Caco-2 (cell line): Measurements from ENCODE around the gene SOBP. TPM values are rescaled to one million over a fixed set of nuclear protein-coding genes. Genes with fewer than 3 reads are reported as not detected.

Experiments
- BruUV-seq: library from RNA; stranded (reverse); fragments of 400-500 nt; replicated peaks from 2 replicates; lab custom pipeline; 2021; lab: Mats Ljungman, UMichigan
- CTCF ChIA-PET: fragments of 300-600 bp; sonication (Branson Sonifier 250); formaldehyde crosslinking; loops from one replicate; lab custom pipeline; 2022; ENCODE audit warnings: antibody characterized with exemption; lab: Charles Lee
- POLR2A ChIA-PET: fragments of 300-600 bp; sonication (Branson Sonifier 250); formaldehyde crosslinking; loops from one replicate; lab custom pipeline; 2022; ENCODE audit warnings: antibody characterized with exemption; lab: Charles Lee
- DNase-seq, 2 experiments: peaks; one replicate each; pipeline versions ENCODE4 v3.0.0 to v3.0.0-alpha.2; 2020 to 2022
- H3K27me3 ChIP-seq: replicated peaks from 2 replicates; pipeline ENCODE4 v1.6.0; 2011; ENCODE audit warnings: low read length; ENCODE audit not compliant: control insufficient read depth, insufficient read depth
- H3K36me3 ChIP-seq: 2 replicates; pipeline ENCODE4 v1.5.1; 2011; ENCODE audit warnings: low read length; ENCODE audit not compliant: control insufficient read depth, insufficient read depth
- H3K4me1 ChIP-seq: fragments of 250-450 bp; sonication (Bioruptor Pico); 2 replicates; pipeline ENCODE4 v1.5.1; 2020; ENCODE audit warnings: mild to moderate bottlenecking
- H3K4me3 ChIP-seq: 2 replicates; pipeline ENCODE4 v1.5.1; 2011; ENCODE audit warnings: low read depth, mild to moderate bottlenecking, control low read depth, low read length
- H3K9me3 ChIP-seq: fragments of 250-450 bp; sonication (Bioruptor Pico); 2 replicates; pipeline ENCODE4 v1.5.1; 2020; ENCODE audit warnings: mild to moderate bottlenecking, moderate library complexity
- H3K27ac Mint-ChIP-seq: one replicate; pipeline ENCODE4 v1.8.0; 2022; ENCODE audit warnings: mixed read lengths; ENCODE audit not compliant: unreplicated experiment
- H3K27me3 Mint-ChIP-seq: one replicate; pipeline ENCODE4 v1.8.0; 2022; ENCODE audit warnings: mixed read lengths; ENCODE audit not compliant: insufficient read depth, unreplicated experiment
- H3K36me3 Mint-ChIP-seq: one replicate; pipeline ENCODE4 v1.8.0; 2022; ENCODE audit warnings: mild to moderate bottlenecking, mixed read lengths; ENCODE audit not compliant: insufficient read depth, unreplicated experiment
- H3K4me1 Mint-ChIP-seq: one replicate; pipeline ENCODE4 v1.8.0; 2022; ENCODE audit warnings: low read depth, mixed read lengths; ENCODE audit not compliant: unreplicated experiment
- H3K4me3 Mint-ChIP-seq: one replicate; pipeline ENCODE4 v1.8.0; 2022; ENCODE audit warnings: mild to moderate bottlenecking, moderate library complexity, mixed read lengths; ENCODE audit not compliant: unreplicated experiment
- H3K9me3 Mint-ChIP-seq: one replicate; pipeline ENCODE4 v1.8.0; 2022; ENCODE audit warnings: mixed read lengths; ENCODE audit not compliant: unreplicated experiment
- CTCF ChIP-seq, 2 experiments: fragments of 200-600 bp in 1 of 2; IDR thresholded peaks; 1 replicate in 1 of 2; 2 replicates in 1 of 2; pipeline versions ENCODE4 v1.5.1 to v1.8.0; 2011 to 2022; ENCODE audit warnings: antibody characterized with exemption in 1 of 2, control low read depth in 1 of 2, inconsistent platforms in 1 of 2, low read depth in 1 of 2, low read length in 1 of 2, mild to moderate bottlenecking in 1 of 2, moderate library complexity in 1 of 2; ENCODE audit not compliant: insufficient read depth in 1 of 2, severe bottlenecking in 1 of 2, unreplicated experiment in 1 of 2
- intact Hi-C: fragments of 100-400 bp; cut with micrococcal nuclease; formaldehyde crosslinking; loops from one replicate; pipeline ENCODE4 v1.10.0; 2022; ENCODE audit not compliant: unreplicated experiment
- total RNA-seq: library from RNA; stranded (reverse); gene quantifications from 2 replicates; pipeline ENCODE4 v1.2.3, GENCODE V29; 2022

SOBP gene
- total RNA-seq, 1 experiment from 2014 or later, result not detected

GRCh38 chr6:107576852-107577251 lies 86.9 kb downstream of the SOBP start:
- Histone ChIP-seq H3K4me1 (no peaks in the 10 kb centered on the region), H3K4me3 (no peak overlapping the region), H3K9me3 (no peaks in the 10 kb centered on the region), H3K36me3 (no peaks in the 10 kb centered on the region), H3K27me3 (no peaks in the 10 kb centered on the region)
- no TSS peak for BruUV-seq
- DNase-seq, result no peak
- Mint-ChIP-seq H3K36me3 (no peaks in the 10 kb centered on the region), H3K9me3 (no peaks in the 10 kb centered on the region), H3K27me3 (peaks cover 9% of the 10 kb centered on the region), H3K4me3 (no peak overlapping the region), H3K4me1 (no peaks in the 10 kb centered on the region), H3K27ac (no peak overlapping the region)
- ChIA-PET POLR2A (no interaction called here), CTCF (interaction anchor here (0.6 kb wide), 1 partner anchor 189 kb away, joined by 5 read pairs; no protein-coding TSS in a partner anchor)
- TF ChIP-seq CTCF (IDR thresholded peaks at IDR 0.05; ENCODE audit: insufficient read depth in 1 of 2, low read depth in 1 of 2, low read length in 1 of 2, severe bottlenecking in 1 of 2, unreplicated experiment in 1 of 2), result no peak
- intact Hi-C loops, result no loop called here

GRCh38 chr6:107578642-107579341 lies 88.9 kb downstream of the SOBP start:
- Mint-ChIP-seq H3K4me3 (no peak overlapping the region), H3K27ac (no peak overlapping the region)
- no TSS peak for BruUV-seq

GRCh38 chr6:107579456-107580056 lies 89.6 kb downstream of the SOBP start:
- Mint-ChIP-seq H3K36me3 (no peaks in the 10 kb centered on the region), H3K4me1 (no peaks in the 10 kb centered on the region), H3K9me3 (no peaks in the 10 kb centered on the region), H3K27me3 (peaks cover 4% of the 10 kb centered on the region), H3K4me3 (no peak overlapping the region), H3K27ac (no peak overlapping the region)
- Histone ChIP-seq H3K9me3 (no peaks in the 10 kb centered on the region), H3K4me1 (no peaks in the 10 kb centered on the region), H3K36me3 (no peaks in the 10 kb centered on the region), H3K27me3 (no peaks in the 10 kb centered on the region), H3K4me3 (no peak overlapping the region)
- TF ChIP-seq CTCF (IDR thresholded peaks at IDR 0.05; ENCODE audit: insufficient read depth in 1 of 2, low read depth in 1 of 2, low read length in 1 of 2, severe bottlenecking in 1 of 2, unreplicated experiment in 1 of 2), result no peak
- intact Hi-C loops, result no loop called here
- CTCF ChIA-PET, result no interaction called here
- POLR2A ChIA-PET, result no interaction called here
- DNase-seq, result no peak
- BruUV-seq, result no TSS peak

More at GRCh38 chr6:107578642-107579341, 88.9 kb downstream of the SOBP start:
- H3K9me3 ChIP-seq, result no peaks in the 10 kb centered on the region
- H3K27me3 ChIP-seq, result no peaks in the 10 kb centered on the region
- no peaks in the 10 kb centered on the region for H3K4me1 ChIP-seq
- DNase-seq, result no peak
- H3K4me3 ChIP-seq, result no peak overlapping the region
- no peaks in the 10 kb centered on the region for H3K36me3 Mint-ChIP-seq
- ChIA-PET CTCF (no interaction called here), POLR2A (no interaction called here)
- no peak for TF ChIP-seq CTCF (IDR thresholded peaks at IDR 0.05; ENCODE audit: insufficient read depth in 1 of 2, low read depth in 1 of 2, low read length in 1 of 2, severe bottlenecking in 1 of 2, unreplicated experiment in 1 of 2)
- no peaks in the 10 kb centered on the region for H3K9me3 Mint-ChIP-seq
- intact Hi-C loops, result no loop called here
- no peaks in the 10 kb centered on the region for H3K36me3 ChIP-seq
- H3K4me1 Mint-ChIP-seq, result no peaks in the 10 kb centered on the region
- peaks cover 4% of the 10 kb centered on the region for H3K27me3 Mint-ChIP-seq
